BJ (cell line): ENCODE data around the gene PRDX5. TPM values are rescaled to one million over a fixed set of nuclear protein-coding genes. Genes with fewer than 3 reads are reported as not detected.

ENCODE experiments used
- CTCF ChIA-PET: fragments of 350-600 bp; formaldehyde crosslinking; extraction: SDS; loops from one replicate; lab custom pipeline; 2021; ENCODE audit warnings: antibody characterized with exemption, inconsistent platforms; lab: Yijun Ruan, JAX
- POLR2A ChIA-PET: fragments of 300-600 bp; sonication (Branson Sonifier 250); formaldehyde crosslinking; extraction: SDS; loops from one replicate; lab custom pipeline; 2021; ENCODE audit warnings: antibody characterized with exemption; lab: Charles Lee
- DNase-seq: peaks from one replicate; pipeline ENCODE4 v3.0.0-alpha.2; 2011; ENCODE audit warnings: low read depth
- H3K27me3 ChIP-seq: 2 replicates; pipeline ENCODE4 v1.6.0; 2011; ENCODE audit warnings: low read length; ENCODE audit not compliant: control insufficient read depth, insufficient read depth
- H3K36me3 ChIP-seq: 2 replicates; pipeline ENCODE4 v1.5.1; 2011; ENCODE audit warnings: low read length; ENCODE audit not compliant: control insufficient read depth, insufficient read depth
- H3K4me3 ChIP-seq: 2 replicates; pipeline ENCODE4 v1.5.1; 2011; ENCODE audit warnings: low read depth, mild to moderate bottlenecking, control low read depth, low read length
- polyA plus RNA-seq: library from polyadenylated mRNA; depleted of rRNA; stranded (reverse); fragments of >200 nt; gene quantifications from 2 replicates; pipeline ENCODE4 v1.2.3, GENCODE V29; 2011; rRNA removed
- small RNA-seq: library from RNA; depleted of rRNA; stranded (forward); fragments of <200 nt; gene quantifications from one replicate; pipeline ENCODE3, GENCODE V24; 2012; ENCODE audit warnings: low replicate concordance, low read depth; ENCODE audit not compliant: insufficient read length
- TF ChIP-seq, protein P1 (sequence below): IDR thresholded peaks from 2 replicates; pipeline ENCODE4 v1.5.1; 2011; ENCODE audit warnings: low read depth, mild to moderate bottlenecking, control low read depth, inconsistent platforms, low read length, moderate library complexity; ENCODE audit not compliant: insufficient read depth

The PRDX5 gene
- polyA plus RNA-seq, 1 experiment, result 398 TPM

DNA sequence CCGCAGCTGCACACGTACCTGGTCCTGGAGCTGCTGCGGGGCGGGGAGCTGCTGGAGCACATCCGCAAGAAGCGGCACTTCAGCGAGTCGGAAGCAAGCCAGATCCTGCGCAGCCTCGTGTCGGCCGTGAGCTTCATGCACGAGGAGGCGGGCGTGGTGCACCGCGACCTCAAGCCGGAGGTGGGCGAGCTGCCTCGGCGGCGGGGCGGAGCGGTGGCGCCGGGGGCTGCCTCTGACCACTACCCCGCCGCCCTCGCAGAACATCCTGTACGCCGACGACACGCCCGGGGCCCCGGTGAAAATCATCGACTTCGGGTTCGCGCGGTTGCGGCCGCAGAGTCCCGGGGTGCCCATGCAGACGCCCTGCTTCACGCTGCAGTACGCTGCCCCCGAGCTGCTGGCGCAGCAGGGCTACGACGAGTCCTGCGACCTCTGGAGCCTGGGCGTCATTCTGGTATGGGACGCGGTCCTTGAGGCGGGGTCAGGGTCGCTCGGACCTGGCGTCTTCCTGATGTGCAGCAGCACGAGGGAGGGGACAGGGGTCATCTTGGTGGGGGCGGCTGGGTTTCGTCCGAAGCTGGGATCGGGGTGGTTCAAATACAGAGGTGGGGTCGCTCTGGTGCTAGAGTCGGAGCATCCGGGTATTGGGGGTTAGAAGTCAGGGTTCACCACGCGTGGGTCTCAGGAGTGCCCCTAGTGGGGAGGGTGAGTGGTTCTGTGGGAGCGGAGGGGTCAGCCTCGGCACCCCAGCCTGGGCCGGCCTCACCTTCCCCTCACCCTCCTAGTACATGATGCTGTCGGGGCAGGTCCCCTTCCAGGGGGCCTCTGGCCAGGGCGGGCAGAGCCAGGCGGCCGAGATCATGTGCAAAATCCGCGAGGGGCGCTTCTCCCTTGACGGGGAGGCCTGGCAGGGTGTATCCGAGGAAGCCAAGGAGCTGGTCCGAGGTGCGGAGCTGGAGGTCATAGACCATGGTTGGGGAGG, 51.8 kb downstream of the PRDX5 start:
- Histone ChIP-seq H3K36me3 (peaks cover 24% of the 10 kb centered on the region), H3K4me3 (no peak overlapping the region), H3K27me3 (no peaks in the 10 kb centered on the region)
- ChIA-PET CTCF (interaction anchor here (1.0 to 1.3 kb wide), 2 partner anchors 69 to 79 kb away, joined by 3 read pairs; partner anchors contain the start of gene CATSPERZ), POLR2A (no interaction called here)
- no peak for DNase-seq
- TF ChIP-seq, protein P1, sequence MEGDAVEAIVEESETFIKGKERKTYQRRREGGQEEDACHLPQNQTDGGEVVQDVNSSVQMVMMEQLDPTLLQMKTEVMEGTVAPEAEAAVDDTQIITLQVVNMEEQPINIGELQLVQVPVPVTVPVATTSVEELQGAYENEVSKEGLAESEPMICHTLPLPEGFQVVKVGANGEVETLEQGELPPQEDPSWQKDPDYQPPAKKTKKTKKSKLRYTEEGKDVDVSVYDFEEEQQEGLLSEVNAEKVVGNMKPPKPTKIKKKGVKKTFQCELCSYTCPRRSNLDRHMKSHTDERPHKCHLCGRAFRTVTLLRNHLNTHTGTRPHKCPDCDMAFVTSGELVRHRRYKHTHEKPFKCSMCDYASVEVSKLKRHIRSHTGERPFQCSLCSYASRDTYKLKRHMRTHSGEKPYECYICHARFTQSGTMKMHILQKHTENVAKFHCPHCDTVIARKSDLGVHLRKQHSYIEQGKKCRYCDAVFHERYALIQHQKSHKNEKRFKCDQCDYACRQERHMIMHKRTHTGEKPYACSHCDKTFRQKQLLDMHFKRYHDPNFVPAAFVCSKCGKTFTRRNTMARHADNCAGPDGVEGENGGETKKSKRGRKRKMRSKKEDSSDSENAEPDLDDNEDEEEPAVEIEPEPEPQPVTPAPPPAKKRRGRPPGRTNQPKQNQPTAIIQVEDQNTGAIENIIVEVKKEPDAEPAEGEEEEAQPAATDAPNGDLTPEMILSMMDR, result no peak

DNA sequence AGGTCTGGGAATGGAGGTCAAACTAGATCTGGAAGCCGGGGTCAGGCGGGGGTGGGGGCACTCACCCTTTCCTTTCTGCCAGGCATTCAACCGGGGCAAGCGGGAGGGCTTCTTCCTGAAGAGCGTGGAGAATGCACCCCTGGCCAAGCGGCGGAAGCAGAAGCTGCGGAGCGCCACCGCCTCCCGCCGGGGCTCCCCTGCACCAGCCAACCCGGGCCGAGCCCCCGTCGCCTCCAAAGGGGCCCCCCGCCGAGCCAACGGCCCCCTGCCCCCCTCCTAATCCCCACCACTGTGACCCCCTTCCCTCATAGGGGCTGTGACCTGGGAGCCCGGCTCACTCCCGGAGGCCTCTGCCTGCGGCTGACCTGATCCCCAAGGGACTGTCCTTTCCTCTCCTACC, 53.3 kb downstream of the PRDX5 start:
- Histone ChIP-seq H3K27me3 (no peaks in the 10 kb centered on the region), H3K4me3 (no peak overlapping the region), H3K36me3 (peaks cover 17% of the 10 kb centered on the region)
- POLR2A ChIA-PET, result interaction anchor here (0.5 kb wide), 1 partner anchor 58 kb away, joined by 3 read pairs; no protein-coding TSS in a partner anchor
- DNase-seq, result no peak
- CTCF ChIA-PET, result no interaction called here
- TF ChIP-seq, protein P1, result no peak

Small RNA genes lying within 50 kb of the gene (small RNA-seq; reads per million reads assigned to genes)
- gene MIR1237 (not detected), gene MIR7155 (not detected), gene RF00019 (not detected)

Other genes with a start within 250 kb of the PRDX5 start
- 11.7 and 12.4 TPM in 2 replicates for gene MACROD1, start 152.0 kb upstream of the PRDX5 start, polyA plus RNA-seq
- gene STIP1, start 131.9 kb upstream of the PRDX5 start, polyA plus RNA-seq, result 139 and 150 TPM in 2 replicates
- 0.83 and 1.9 TPM in 2 replicates for gene FERMT3, start 111.4 kb upstream of the PRDX5 start, polyA plus RNA-seq
- 30.7 and 53.1 TPM in 2 replicates for gene TRPT1, start 91.9 kb upstream of the PRDX5 start, polyA plus RNA-seq
- 40.5 and 51.2 TPM in 2 replicates for gene NUDT22, start 91.8 kb upstream of the PRDX5 start, polyA plus RNA-seq
- 23.5 and 42.1 TPM in 2 replicates for gene DNAJC4, start 87.6 kb upstream of the PRDX5 start, polyA plus RNA-seq
- gene VEGFB, start 83.5 kb upstream of the PRDX5 start, polyA plus RNA-seq, result 10.2 and 13.2 TPM in 2 replicates
- 65.6 and 76.2 TPM in 2 replicates for gene FKBP2, start 77.0 kb upstream of the PRDX5 start, polyA plus RNA-seq
- 174 and 283 TPM in 2 replicates for gene PPP1R14B, start 71.2 kb upstream of the PRDX5 start, polyA plus RNA-seq
- gene PLCB3, start 66.6 kb upstream of the PRDX5 start, polyA plus RNA-seq, result 17.9 and 30.2 TPM in 2 replicates
- gene BAD, start 33.5 kb upstream of the PRDX5 start, polyA plus RNA-seq, result 62.3 and 85.3 TPM in 2 replicates
- gene GPR137, start 32.3 kb upstream of the PRDX5 start, polyA plus RNA-seq, result 22.6 and 33.7 TPM in 2 replicates
- 0.05 TPM in 1 of 2 replicates, not detected in the other for gene KCNK4, start 26.8 kb upstream of the PRDX5 start, polyA plus RNA-seq
- gene CATSPERZ, start 17.8 kb upstream of the PRDX5 start, polyA plus RNA-seq, result not detected in 2 replicates
- 8.9 and 17.4 TPM in 2 replicates for gene ESRRA, start 12.6 kb upstream of the PRDX5 start, polyA plus RNA-seq
- gene TRMT112, start 562 bp upstream of the PRDX5 start, polyA plus RNA-seq, result 154 and 189 TPM in 2 replicates
- 0.49 and 0.66 TPM in 2 replicates for gene CCDC88B, start 22.1 kb downstream of the PRDX5 start, polyA plus RNA-seq
- 22.9 and 33.8 TPM in 2 replicates for gene RPS6KA4, start 41.0 kb downstream of the PRDX5 start, polyA plus RNA-seq
- gene SLC22A11, start 237.8 kb downstream of the PRDX5 start, polyA plus RNA-seq, result not detected in 2 replicates